Spleen (tissue), 7 donors: ENCODE measurements around the gene CEMP1.

Experiments used
- POLR2A ChIP-seq, 3 donors: fragments of 450-650 bp; IDR thresholded peaks; one replicate each; pipeline ENCODE4 v1.5.1; 2017; ENCODE audit warnings: antibody characterized with exemption in 3 of 3, mild to moderate bottlenecking in 1 of 3
- POLR2AphosphoS5 ChIP-seq, 3 donors: sonication (generic); formaldehyde crosslinking; IDR thresholded peaks; one replicate each; pipeline ENCODE4 v1.5.1; 2017; ENCODE audit warnings: antibody characterized with exemption in 3 of 3
- TF ChIP-seq, protein P1 (sequence below), 11 experiments: fragments of 200-600 bp in 7 of 11; fragments of 450-650 bp in 4 of 11; sonication (generic) in 4 of 11; IDR thresholded peaks in 8 of 11; conservative IDR thresholded peaks in 3 of 11; 1 replicate in 7 of 11; 2 replicates in 4 of 11; pipeline versions ENCODE4 v1.4.0 to v1.8.0; 2016 to 2021; ENCODE audit warnings: antibody characterized with exemption in 11 of 11, inconsistent platforms in 4 of 11, mild to moderate bottlenecking in 1 of 11
- donor health status: DM: no; HTN: no; CAD: no; lungs with moderate emphysema.
- donor health status: DM: no; HTN: no; CAD: no.
- donor health status: DM: no; HTN: no; CAD: no.

DNA sequence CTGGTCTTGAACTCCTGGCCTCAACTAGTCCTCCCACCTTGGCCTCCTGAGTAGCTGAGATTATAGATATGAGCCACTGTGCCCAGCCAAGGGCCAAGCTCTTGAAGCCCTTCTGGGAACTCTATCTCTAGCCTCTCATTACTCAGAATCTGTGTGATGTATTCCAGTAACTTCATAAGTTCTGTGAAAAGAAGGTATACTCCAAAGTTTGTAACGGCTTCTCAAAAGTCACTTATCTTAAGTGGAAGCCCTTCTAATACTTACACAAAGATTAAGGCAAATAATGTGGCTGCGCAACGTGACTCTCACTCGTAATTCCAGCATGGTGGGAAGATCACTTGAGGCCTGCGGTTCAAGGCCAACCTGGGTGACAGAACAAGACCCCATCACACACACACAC lies 36.6 kb downstream of the CEMP1 start:
- TF ChIP-seq, protein P1, sequence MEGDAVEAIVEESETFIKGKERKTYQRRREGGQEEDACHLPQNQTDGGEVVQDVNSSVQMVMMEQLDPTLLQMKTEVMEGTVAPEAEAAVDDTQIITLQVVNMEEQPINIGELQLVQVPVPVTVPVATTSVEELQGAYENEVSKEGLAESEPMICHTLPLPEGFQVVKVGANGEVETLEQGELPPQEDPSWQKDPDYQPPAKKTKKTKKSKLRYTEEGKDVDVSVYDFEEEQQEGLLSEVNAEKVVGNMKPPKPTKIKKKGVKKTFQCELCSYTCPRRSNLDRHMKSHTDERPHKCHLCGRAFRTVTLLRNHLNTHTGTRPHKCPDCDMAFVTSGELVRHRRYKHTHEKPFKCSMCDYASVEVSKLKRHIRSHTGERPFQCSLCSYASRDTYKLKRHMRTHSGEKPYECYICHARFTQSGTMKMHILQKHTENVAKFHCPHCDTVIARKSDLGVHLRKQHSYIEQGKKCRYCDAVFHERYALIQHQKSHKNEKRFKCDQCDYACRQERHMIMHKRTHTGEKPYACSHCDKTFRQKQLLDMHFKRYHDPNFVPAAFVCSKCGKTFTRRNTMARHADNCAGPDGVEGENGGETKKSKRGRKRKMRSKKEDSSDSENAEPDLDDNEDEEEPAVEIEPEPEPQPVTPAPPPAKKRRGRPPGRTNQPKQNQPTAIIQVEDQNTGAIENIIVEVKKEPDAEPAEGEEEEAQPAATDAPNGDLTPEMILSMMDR (IDR thresholded peaks at IDR 0.05 in 8 of 11, conservative IDR thresholded peaks at IDR 0.05 in 3 of 11): no peak
- TF ChIP-seq POLR2A (IDR thresholded peaks at IDR 0.05) (no peak), POLR2AphosphoS5 (IDR thresholded peaks at IDR 0.05) (no peak)
